Measurements from ENCODE around the gene NT5C. TPM values are rescaled to one million over a fixed set of nuclear protein-coding genes. Genes with fewer than 3 reads are reported as not detected.

NT5C gene
- total RNA-seq, 4 donors from 2014 or later, result 151 to 176 (median 156) TPM

GRCh38 chr17:75084039-75084660, 47.4 kb downstream of the NT5C start:
- peak overlapping the region in 2 of 4 donors; percentile 44 to 60 for H3K27ac ChIP-seq
- H3K27me3 ChIP-seq, result no peaks in the 10 kb centered on the region
- no peaks in the 10 kb centered on the region for H3K9me3 ChIP-seq
- H3K4me3 ChIP-seq, result no peak overlapping the region
- DNase-seq, result no peak
- H3K4me1 ChIP-seq, result peaks cover 0 to 41% (median 11%) of the 10 kb centered on the region in 4 donors
- H3K36me3 ChIP-seq, result no peaks in the 10 kb centered on the region
- TF ChIP-seq CTCF (IDR thresholded peaks at IDR 0.05) (no peak), POLR2A (IDR thresholded peaks at IDR 0.05) (no peak)

GRCh38 chr17:75082683-75083082, 48.9 kb downstream of the NT5C start:
- TF ChIP-seq CTCF (IDR thresholded peaks at IDR 0.05), result no peak
- TF ChIP-seq POLR2A (IDR thresholded peaks at IDR 0.05), result no peak
- no peaks in the 10 kb centered on the region for H3K27me3 ChIP-seq
- no peak overlapping the region for H3K27ac ChIP-seq
- H3K4me1 ChIP-seq, result peaks cover 0 to 47% (median 21%) of the 10 kb centered on the region in 4 donors
- H3K9me3 ChIP-seq, result no peaks in the 10 kb centered on the region
- H3K36me3 ChIP-seq, result no peaks in the 10 kb centered on the region
- H3K4me3 ChIP-seq, result no peak overlapping the region
- DNase-seq, result no peak

GRCh38 chr17:75081611-75082540, 49.7 kb downstream of the NT5C start:
- H3K4me1 ChIP-seq, result peaks cover 0 to 50% (median 25%) of the 10 kb centered on the region in 4 donors
- no peak overlapping the region for H3K27ac ChIP-seq
- DNase-seq, result no peak

More at GRCh38 chr17:75081611-75082540, 49.7 kb downstream of the NT5C start:
- no peak overlapping the region for H3K4me3 ChIP-seq
- TF ChIP-seq CTCF (IDR thresholded peaks at IDR 0.05) (no peak), POLR2A (IDR thresholded peaks at IDR 0.05) (no peak)
- no peaks in the 10 kb centered on the region for H3K9me3 ChIP-seq
- no peaks in the 10 kb centered on the region for H3K27me3 ChIP-seq
- H3K36me3 ChIP-seq, result no peaks in the 10 kb centered on the region

Small RNAs within 50 kb of the gene (small RNA-seq; reads per million reads assigned to genes)
- 0 reads per million in 2 donors for gene RF00019

Other genes starting within 250 kb of the NT5C start
- 100 to 1,000 TPM in 1 of 4 donors, 10 to 100 TPM in 2, not detected in 1; 79.9 to 161 (median 82.1) TPM for gene FADS6, start 238.1 kb downstream of the NT5C start, total RNA-seq
- gene USH1G, start 208.5 kb downstream of the NT5C start, total RNA-seq, result 1 to 10 TPM in 3 of 4 donors, not detected in 1; 1.6 to 3.7 (median 2.3) TPM
- gene OTOP2, start 207.5 kb downstream of the NT5C start, total RNA-seq, result 10 to 100 TPM in 1 of 4 donors, 1 to 10 TPM in 2, not detected in 1; 4.6 to 11.9 (median 8.8) TPM
- 1 to 10 TPM in 3 of 4 donors, not detected in 1; 5.2 to 9.3 (median 8.5) TPM for gene OTOP3, start 195.8 kb downstream of the NT5C start, total RNA-seq
- 100 to 1,000 TPM in 3 of 4 donors, 10 to 100 TPM in 1; 80.0 to 148 (median 124) TPM for gene HID1, start 159.0 kb downstream of the NT5C start, total RNA-seq
- 10 to 100 TPM in 3 of 4 donors, 1 to 10 TPM in 1; 7.4 to 80.7 (median 53.9) TPM for gene CDR2L, start 144.1 kb downstream of the NT5C start, total RNA-seq
- gene MRPL58, start 119.1 kb downstream of the NT5C start, total RNA-seq, result 10 to 100 TPM; 17.3 to 42.7 (median 32.2) TPM
- 100 to 1,000 TPM; 202 to 302 (median 247) TPM for gene ATP5PD, start 84.8 kb downstream of the NT5C start, total RNA-seq
- 10 to 100 TPM; 14.9 to 23.5 (median 20.4) TPM for gene KCTD2, start 84.5 kb downstream of the NT5C start, total RNA-seq
- 100 to 1,000 TPM in 3 of 4 donors, 10 to 100 TPM in 1; 47.9 to 211 (median 147) TPM for gene SLC16A5, start 43.8 kb downstream of the NT5C start, total RNA-seq
- gene ARMC7, start 21.8 kb downstream of the NT5C start, total RNA-seq, result 10 to 100 TPM in 3 of 4 donors, 1 to 10 TPM in 1; 4.1 to 27.0 (median 24.1) TPM
- 100 to 1,000 TPM; 132 to 261 (median 202) TPM for gene JPT1, start 22.8 kb upstream of the NT5C start, total RNA-seq
- gene SUMO2, start 51.2 kb upstream of the NT5C start, total RNA-seq, result 10 to 100 TPM; 22.5 to 52.8 (median 37.4) TPM
- 10 to 100 TPM; 34.0 to 52.8 (median 36.7) TPM for gene NUP85, start 73.9 kb upstream of the NT5C start, total RNA-seq
- gene GGA3, start 129.9 kb upstream of the NT5C start, total RNA-seq, result 100 to 1,000 TPM in 1 of 4 donors, 10 to 100 TPM in 3; 34.0 to 153 (median 77.0) TPM
- gene MRPS7, start 130.1 kb upstream of the NT5C start, total RNA-seq, result 10 to 100 TPM; 23.9 to 53.6 (median 45.3) TPM
- gene MIF4GD, start 139.5 kb upstream of the NT5C start, total RNA-seq, result 10 to 100 TPM; 14.5 to 35.5 (median 18.9) TPM
- 10 to 100 TPM in 3 of 4 donors, 1 to 10 TPM in 1; 8.2 to 24.8 (median 17.0) TPM for gene SLC25A19, start 157.7 kb upstream of the NT5C start, total RNA-seq

All from Peyer's patch (tissue), 4 donors.